Large intestine (tissue), 3 donors: Measurements from ENCODE around the gene SEC14L6. TPM values are rescaled to one million over a fixed set of nuclear protein-coding genes. Genes with fewer than 3 reads are reported as not detected.

Source experiments
- DNase-seq, 2 donors: peaks; one replicate each; pipeline versions ENCODE4 v3.0.0 to v3.0.0-alpha.2; 2013
- H3K27ac ChIP-seq: one replicate; pipeline ENCODE4 v1.5.1; 2013; ENCODE audit warnings: low read length
- H3K27me3 ChIP-seq: 2 replicates; pipeline ENCODE4 v1.6.1; 2013; ENCODE audit warnings: low read length; ENCODE audit not compliant: control insufficient read depth, insufficient read depth
- H3K36me3 ChIP-seq: 2 replicates; pipeline ENCODE4 v1.6.1; 2013; ENCODE audit warnings: low read length; ENCODE audit not compliant: control insufficient read depth, insufficient read depth
- H3K4me1 ChIP-seq: one replicate; pipeline ENCODE4 v1.6.1; 2013; ENCODE audit warnings: low read length; ENCODE audit not compliant: control insufficient read depth, insufficient read depth
- H3K4me3 ChIP-seq: one replicate; pipeline ENCODE4 v1.5.1; 2013; ENCODE audit warnings: low read length
- H3K9me3 ChIP-seq: one replicate; pipeline ENCODE4 v1.6.1; 2013; ENCODE audit warnings: mild to moderate bottlenecking, low read depth, low read length, moderate library complexity; ENCODE audit not compliant: control insufficient read depth
- WGBS: methylation state at CpG from one replicate; pipeline ENCODE4 v1.1.5; 2013; ENCODE audit warnings: low lambda C conversion rate; ENCODE audit not compliant: insufficient coverage; 5-methylcytosine and 5-hydroxymethylcytosine counted together
- polyA plus RNA-seq: library from polyadenylated mRNA; unstranded; fragments of 120-200 nt; gene quantifications from one replicate; pipeline ENCODE4 v1.2.1, GENCODE V29; 2013

SEC14L6 gene
- polyA plus RNA-seq, 1 donor = 1.2 TPM

DNA sequence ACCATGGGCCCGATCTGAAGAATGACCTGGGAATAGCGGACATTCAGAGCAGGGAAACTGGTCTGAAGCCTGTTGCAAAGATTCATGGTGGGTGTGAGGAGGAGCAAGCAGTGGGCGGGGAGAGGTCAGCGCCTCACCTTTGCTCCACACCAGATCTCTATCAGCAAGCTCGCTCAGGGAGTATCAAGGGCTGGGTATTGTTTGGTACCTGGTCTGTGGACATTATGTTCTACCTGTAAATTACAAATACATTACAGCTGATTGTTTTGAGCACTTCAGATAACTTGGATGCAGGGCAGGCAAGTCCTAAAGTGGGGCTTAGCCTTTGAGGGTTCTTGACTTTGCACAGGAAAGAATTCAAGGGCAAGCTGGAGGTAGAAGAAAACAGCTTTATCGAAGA is 30.3 kb downstream of the SEC14L6 start:
- Histone ChIP-seq H3K36me3 (no peaks in the 10 kb centered on the region), H3K9me3 (no peaks in the 10 kb centered on the region), H3K4me1 (no peaks in the 10 kb centered on the region), H3K27me3 (no peaks in the 10 kb centered on the region), H3K4me3 (no peak overlapping the region), H3K27ac (no peak overlapping the region)
- WGBS = no CpG with 5 or more reads among the region's 6 CpGs
- DNase-seq = no peak

DNA sequence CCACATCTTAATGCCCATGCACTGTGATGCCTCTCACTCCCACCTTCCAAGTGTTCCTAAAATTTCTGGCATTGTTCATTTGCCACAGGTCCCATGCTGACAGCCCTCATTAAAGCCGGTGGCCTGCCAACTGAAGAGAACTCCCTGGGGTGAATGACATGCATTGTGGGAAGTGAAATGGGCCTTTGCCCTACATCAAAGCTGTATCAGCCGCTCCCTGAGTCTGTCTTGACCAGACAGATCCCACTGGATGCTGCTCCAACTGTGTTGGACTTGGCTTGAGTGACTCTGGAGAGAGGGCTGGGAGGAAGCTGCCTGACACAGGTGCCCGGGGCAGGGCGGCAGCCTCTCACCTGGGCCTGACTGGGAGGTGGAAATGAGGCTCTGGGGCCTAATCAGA is 32.3 kb downstream of the SEC14L6 start:
- no peaks in the 10 kb centered on the region for H3K36me3 ChIP-seq
- H3K4me3 ChIP-seq = no peak overlapping the region
- no peak for DNase-seq
- no peaks in the 10 kb centered on the region for H3K27me3 ChIP-seq
- H3K9me3 ChIP-seq = no peaks in the 10 kb centered on the region
- no CpG with 5 or more reads among the region's 4 CpGs for WGBS
- H3K4me1 ChIP-seq = no peaks in the 10 kb centered on the region
- H3K27ac ChIP-seq = no peak overlapping the region

DNA sequence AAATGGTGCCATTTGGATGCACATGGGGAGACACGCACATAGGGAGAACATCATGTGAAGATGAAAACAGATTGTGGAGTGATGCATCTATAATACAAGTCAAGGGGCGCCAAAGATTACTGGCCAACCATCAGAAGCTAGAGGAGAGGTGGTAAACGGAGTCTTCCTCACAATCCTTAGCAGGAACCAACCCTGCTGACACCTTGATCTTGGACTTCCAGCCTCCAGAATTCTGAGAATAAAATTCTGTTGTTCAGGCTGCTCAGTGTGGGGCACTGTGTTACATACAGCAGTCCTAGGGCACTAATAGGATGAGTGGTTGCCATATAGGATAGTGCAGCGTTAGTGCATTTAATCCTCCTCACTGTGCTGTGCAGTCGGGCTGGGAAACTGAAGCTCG is 33.1 kb downstream of the SEC14L6 start:
- no peak for DNase-seq
- H3K27me3 ChIP-seq = no peaks in the 10 kb centered on the region
- no peaks in the 10 kb centered on the region for H3K4me1 ChIP-seq
- no peak overlapping the region for H3K27ac ChIP-seq
- no peaks in the 10 kb centered on the region for H3K9me3 ChIP-seq
- H3K4me3 ChIP-seq = no peak overlapping the region
- WGBS = no CpG with 5 or more reads among the region's 6 CpGs
- H3K36me3 ChIP-seq = no peaks in the 10 kb centered on the region

DNA sequence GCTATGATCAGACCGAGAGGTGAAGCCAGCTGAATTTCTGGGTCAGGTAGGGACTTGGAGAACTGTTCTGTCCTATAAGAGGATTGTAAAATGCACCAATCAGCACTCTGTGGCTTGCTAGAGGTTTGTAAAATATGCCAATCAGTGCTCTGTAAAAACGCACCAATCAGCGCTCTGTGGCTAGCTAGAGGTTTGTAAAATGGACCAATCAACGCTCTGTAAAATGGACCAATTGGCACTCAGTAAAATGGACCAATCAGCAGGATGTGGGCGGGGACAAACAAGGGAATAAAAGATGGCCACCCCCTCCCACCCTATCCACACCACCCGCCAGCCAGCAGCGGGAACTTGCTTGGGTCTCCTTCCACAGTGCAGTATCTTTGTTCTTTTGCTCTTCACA is 34.6 kb downstream of the SEC14L6 start:
- no peak for DNase-seq
- H3K27me3 ChIP-seq = peaks cover 6% of the 10 kb centered on the region
- no peaks in the 10 kb centered on the region for H3K9me3 ChIP-seq
- WGBS = no CpG with 5 or more reads among the region's 7 CpGs
- H3K4me3 ChIP-seq = no peak overlapping the region
- H3K4me1 ChIP-seq = no peaks in the 10 kb centered on the region
- no peak overlapping the region for H3K27ac ChIP-seq
- no peaks in the 10 kb centered on the region for H3K36me3 ChIP-seq

DNA sequence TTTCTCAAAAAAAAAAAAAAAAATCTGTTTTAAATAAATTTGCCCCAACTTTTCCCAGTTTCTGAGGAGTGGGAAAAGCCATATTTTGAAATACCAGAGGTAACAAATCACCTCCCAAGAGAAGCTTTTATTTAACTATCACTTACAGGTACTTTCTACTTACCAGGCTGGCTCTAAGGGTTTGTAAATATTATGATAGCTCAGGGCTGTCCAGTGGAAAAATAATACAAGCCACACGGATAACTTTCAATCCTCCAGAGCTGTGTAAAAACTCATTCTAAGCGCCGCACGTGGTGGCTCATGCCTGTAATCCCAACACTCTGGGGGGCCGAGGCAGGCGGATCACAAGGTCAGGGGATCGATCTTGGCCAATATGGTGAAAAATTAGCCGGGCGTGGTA is 35.4 kb downstream of the SEC14L6 start:
- Histone ChIP-seq H3K4me3 (no peak overlapping the region), H3K27ac (no peak overlapping the region), H3K9me3 (no peaks in the 10 kb centered on the region), H3K27me3 (peaks cover 13% of the 10 kb centered on the region), H3K4me1 (no peaks in the 10 kb centered on the region), H3K36me3 (no peaks in the 10 kb centered on the region)
- WGBS = no CpG with 5 or more reads among the region's 9 CpGs
- DNase-seq = no peak

DNA sequence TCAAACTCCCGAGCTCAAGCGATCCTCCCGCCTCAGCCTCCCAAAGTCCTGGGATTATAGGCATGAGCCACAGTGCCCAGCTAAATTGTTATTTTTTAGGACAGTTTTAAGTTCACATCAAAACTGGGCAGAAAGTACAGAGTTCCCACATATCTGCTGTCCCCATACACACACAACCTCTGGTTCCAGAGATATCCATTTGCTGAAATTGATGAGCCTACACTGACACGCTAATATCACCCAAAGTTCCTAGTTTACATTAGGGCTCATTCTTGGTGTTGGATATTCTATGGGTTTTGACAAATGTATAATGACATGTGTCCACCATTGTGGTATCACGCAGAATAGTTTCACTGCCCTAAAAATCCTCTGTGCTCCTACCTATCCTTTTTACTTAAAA is 38.3 kb downstream of the SEC14L6 start:
- Histone ChIP-seq H3K4me1 (peaks cover 3% of the 10 kb centered on the region), H3K27ac (no peak overlapping the region), H3K36me3 (no peaks in the 10 kb centered on the region), H3K9me3 (no peaks in the 10 kb centered on the region), H3K27me3 (peaks cover 38% of the 10 kb centered on the region), H3K4me3 (no peak overlapping the region)
- no peak for DNase-seq
- no CpG with 5 or more reads among the region's 5 CpGs for WGBS

DNA sequence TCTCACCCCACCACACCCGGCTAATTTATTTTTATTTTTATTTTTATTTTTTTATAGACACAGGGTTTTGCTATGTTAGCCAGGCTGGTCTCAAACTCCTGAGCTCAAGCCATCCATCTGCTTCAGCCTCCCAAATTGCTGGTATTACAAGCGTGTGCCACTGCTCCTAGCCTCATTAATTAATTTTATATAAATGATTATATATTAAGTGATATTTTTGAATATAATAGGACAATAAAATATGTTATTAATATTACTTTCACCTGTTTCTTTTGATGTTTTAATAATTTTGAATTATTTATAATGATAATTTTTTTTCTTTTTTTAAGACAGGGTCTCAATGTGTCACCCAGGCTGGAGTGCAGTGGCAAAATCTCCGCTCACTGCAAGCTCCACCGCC is 38.9 kb downstream of the SEC14L6 start:
- no peak for DNase-seq
- H3K36me3 ChIP-seq = no peaks in the 10 kb centered on the region
- no CpG with 5 or more reads among the region's 4 CpGs for WGBS
- no peaks in the 10 kb centered on the region for H3K9me3 ChIP-seq
- H3K4me3 ChIP-seq = no peak overlapping the region
- H3K27ac ChIP-seq = no peak overlapping the region
- peaks cover 38% of the 10 kb centered on the region for H3K27me3 ChIP-seq
- H3K4me1 ChIP-seq = peaks cover 3% of the 10 kb centered on the region

DNA sequence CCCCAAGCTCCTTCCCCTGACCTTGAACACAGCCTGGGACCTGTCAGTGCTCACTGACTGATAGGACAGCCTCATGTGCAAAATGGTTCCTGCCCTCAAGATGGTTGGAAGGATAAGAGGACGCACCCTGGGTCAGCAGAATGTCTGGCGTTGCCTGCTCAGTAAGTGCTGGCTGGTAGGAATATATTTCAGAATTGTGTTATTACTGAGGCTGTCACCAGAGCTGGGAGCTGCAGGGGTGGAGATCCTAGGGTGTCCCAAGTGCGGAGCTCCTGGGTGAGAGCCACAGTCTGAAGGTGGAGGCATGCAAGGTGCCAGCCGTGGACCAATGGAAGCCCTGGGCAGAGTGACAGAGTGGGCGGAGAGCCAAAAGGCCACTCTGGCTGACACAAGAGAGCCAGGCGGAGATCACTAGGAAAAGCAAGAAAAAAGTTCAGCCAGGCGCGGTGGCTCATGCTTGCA is 40.0 kb downstream of the SEC14L6 start:
- WGBS = no CpG with 5 or more reads among the region's 8 CpGs
- H3K9me3 ChIP-seq = no peaks in the 10 kb centered on the region
- no peak overlapping the region for H3K4me3 ChIP-seq
- no peaks in the 10 kb centered on the region for H3K36me3 ChIP-seq
- peaks cover 3% of the 10 kb centered on the region for H3K4me1 ChIP-seq
- peaks cover 38% of the 10 kb centered on the region for H3K27me3 ChIP-seq
- DNase-seq = no peak
- H3K27ac ChIP-seq = no peak overlapping the region

DNA sequence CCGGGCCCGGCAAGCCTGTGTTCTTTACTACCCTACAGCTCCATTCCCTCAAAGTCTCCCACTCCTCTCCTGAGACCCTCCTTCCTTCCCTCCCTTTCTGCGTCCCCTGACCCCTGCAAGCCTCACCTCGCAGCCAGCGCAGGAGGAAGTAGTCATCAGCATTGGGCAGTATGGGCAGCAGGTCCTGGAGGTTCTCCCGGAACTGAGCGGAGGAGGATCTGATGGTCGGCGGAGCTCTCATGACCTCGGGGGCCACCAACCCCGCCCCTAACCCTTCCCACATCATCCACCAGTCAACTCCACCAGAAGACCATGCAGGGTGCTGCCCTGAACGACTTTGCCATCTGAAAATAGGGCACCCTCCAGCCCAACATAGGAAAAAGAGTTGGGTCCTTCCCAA is 43.0 kb downstream of the SEC14L6 start:
- no peak for DNase-seq
- no CpG with 5 or more reads among the region's 12 CpGs for WGBS
- no peaks in the 10 kb centered on the region for H3K9me3 ChIP-seq
- no peak overlapping the region for H3K4me3 ChIP-seq
- no peaks in the 10 kb centered on the region for H3K36me3 ChIP-seq
- H3K27ac ChIP-seq = no peak overlapping the region
- H3K4me1 ChIP-seq = peaks cover 3% of the 10 kb centered on the region
- peaks cover 38% of the 10 kb centered on the region for H3K27me3 ChIP-seq

DNA sequence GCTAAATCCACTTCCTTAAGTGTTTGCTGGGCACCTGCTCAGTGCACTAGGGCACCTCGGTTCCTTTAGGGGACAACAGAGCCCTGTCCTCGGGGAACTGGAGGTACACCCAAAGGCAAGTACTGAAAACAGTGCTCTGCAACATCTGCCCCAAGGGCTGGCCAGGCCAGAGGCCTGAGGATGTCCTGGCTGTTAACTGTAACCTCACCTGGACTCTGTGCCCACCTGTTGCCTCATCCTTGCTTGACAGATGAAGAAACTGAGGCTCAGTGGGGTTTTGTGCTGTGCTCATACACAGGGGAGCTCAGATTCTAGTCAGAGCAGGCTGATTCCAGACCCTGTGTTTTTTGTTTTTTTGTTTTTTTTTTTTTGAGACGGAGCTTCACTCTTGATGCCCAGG is 43.6 kb downstream of the SEC14L6 start:
- H3K4me1 ChIP-seq = peaks cover 3% of the 10 kb centered on the region
- no peak overlapping the region for H3K4me3 ChIP-seq
- no peak overlapping the region for H3K27ac ChIP-seq
- no peaks in the 10 kb centered on the region for H3K36me3 ChIP-seq
- no peaks in the 10 kb centered on the region for H3K9me3 ChIP-seq
- WGBS = no CpG with 5 or more reads among the region's 3 CpGs
- DNase-seq = no peak
- H3K27me3 ChIP-seq = peaks cover 37% of the 10 kb centered on the region

DNA sequence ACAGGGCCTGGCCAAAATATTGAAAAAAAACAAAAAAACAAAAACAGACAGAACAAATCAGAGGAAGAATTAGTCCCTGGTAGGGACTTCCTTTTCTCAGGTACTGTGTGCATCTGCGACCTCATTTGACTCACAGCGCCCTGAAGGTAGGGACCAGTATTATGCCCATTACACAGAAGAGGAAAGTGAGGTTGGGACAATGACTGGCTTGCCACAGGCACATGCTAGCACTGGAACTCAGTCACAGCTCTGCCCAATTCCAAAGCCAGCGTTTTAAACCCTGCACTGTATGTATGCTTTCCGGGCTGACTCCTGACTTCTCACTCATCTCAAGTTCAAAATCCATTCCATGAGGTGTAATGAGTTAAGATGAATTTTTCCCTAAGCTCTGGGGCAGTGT is 44.4 kb downstream of the SEC14L6 start:
- no peak overlapping the region for H3K4me3 ChIP-seq
- DNase-seq = no peak
- H3K9me3 ChIP-seq = no peaks in the 10 kb centered on the region
- H3K27me3 ChIP-seq = peaks cover 34% of the 10 kb centered on the region
- no peaks in the 10 kb centered on the region for H3K36me3 ChIP-seq
- peaks cover 3% of the 10 kb centered on the region for H3K4me1 ChIP-seq
- H3K27ac ChIP-seq = no peak overlapping the region
- WGBS = no CpG with 5 or more reads among the region's 4 CpGs
